ENCODE data around the gene MARCO.

Gene MARCO

DNA sequence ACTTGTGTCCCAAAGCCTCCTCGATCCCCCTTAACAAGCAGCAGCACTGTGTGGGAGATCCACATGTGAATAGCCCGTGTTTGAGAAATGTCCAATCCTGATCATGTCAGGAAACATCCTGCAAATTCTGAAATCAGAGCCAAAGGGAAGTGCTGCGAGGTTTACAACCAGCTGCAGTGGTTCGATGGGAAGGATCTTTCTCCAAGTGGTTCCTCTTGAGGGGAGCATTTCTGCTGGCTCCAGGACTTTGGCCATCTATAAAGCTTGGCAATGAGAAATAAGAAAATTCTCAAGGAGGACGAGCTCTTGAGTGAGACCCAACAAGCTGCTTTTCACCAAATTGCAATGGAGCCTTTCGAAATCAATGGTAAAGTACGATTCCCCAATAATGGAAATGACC, at the start of gene MARCO:
Gene MARCO, plus strand, starts transcription at position 164 of the 400 bp plus-strand sequence. Its CDS starts 107 bp downstream, at position 271.
- no peak for TF ChIP-seq CTCF (IDR thresholded peaks at IDR 0.05)
- Mint-ChIP-seq H3K4me3 (no peak within 1 kb of the TSS), H3K9me3 (no peaks in the 10 kb centered on the region), H3K4me1 (no peaks in the 10 kb centered on the region), H3K36me3 (ENCODE audit: low read depth) (no peaks in the 10 kb centered on the region), H3K27ac (no peak within 1 kb of the TSS), H3K27me3 (ENCODE audit: low read depth, poor library complexity) (peaks cover 37% of the 10 kb centered on the region)
- DNase-seq = no peak

DNA sequence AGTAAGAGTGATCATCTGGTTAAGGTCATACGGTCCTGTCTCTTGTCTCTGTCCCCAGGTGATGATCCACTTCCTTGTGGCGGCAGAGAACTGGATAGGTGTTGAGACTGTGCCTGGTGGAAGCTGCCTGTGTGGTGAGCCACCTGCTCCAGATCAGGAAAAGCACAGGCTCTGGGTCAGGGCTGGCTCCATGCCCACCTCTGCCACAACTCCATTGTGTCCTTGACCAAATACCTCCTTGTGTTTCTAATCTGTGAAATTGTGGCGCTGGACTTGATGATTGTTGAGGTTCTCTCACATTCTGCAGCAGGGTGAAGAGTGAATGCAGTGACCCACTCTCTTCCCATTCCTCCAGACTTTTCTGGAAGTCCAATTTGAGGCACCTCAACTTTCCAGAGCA, 48.9 kb upstream of the MARCO start:
- H3K27me3 Mint-ChIP-seq (ENCODE audit: low read depth, poor library complexity) = peaks cover 15% of the 10 kb centered on the region

DNA sequence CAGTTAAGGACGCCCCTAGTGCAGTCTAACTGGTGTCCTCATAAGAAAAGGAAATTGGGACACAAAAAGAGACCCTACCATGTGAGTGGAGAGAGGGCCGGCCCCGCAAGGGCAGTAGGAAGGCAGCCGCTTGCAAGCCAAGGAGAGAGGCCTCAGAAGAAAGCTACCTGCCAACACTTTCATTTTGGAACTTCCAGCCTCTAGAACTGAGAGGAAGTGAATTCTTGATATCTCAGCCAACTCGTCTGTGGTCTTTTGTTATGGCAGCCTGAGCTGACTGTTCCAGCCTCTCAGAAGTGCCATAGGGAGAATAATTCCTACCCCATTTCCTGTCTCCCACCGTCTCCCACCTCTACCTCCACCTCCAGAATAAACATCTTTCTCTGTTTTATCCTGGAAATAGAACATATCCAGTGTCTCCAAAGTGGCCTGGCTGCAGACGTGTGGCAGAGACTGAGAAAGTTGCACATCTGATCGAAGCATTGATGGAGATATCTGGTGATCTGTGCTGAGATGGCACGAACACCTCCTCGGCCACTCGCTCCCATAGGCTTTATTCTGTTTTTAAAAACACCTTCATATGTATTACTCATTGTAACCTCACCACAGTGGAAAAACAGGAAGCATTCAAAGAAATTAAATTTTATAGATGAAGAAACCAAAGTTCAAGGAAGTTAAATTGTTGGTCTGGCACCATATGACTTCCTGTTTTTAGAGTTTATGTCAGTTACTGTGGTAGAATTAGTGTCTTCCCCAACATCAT, 39.5 kb upstream of the MARCO start:
- DNase-seq = no peak
- no peaks in the 10 kb centered on the region for H3K27me3 Mint-ChIP-seq (ENCODE audit: low read depth, poor library complexity)
- no peaks in the 10 kb centered on the region for H3K36me3 Mint-ChIP-seq (ENCODE audit: low read depth)
- H3K4me3 Mint-ChIP-seq = no peak overlapping the region
- TF ChIP-seq CTCF (IDR thresholded peaks at IDR 0.05) = no peak
- H3K27ac Mint-ChIP-seq = no peak overlapping the region
- H3K9me3 Mint-ChIP-seq = peaks cover 10% of the 10 kb centered on the region
- peaks cover 10% of the 10 kb centered on the region for H3K4me1 Mint-ChIP-seq

More for the DNA sequence above, 48.9 kb upstream of the MARCO start:
- Mint-ChIP-seq H3K9me3 (peaks cover 28% of the 10 kb centered on the region), H3K4me1 (no peaks in the 10 kb centered on the region), H3K27ac (no peak overlapping the region), H3K4me3 (no peak overlapping the region), H3K36me3 (ENCODE audit: low read depth) (no peaks in the 10 kb centered on the region)
- TF ChIP-seq CTCF (IDR thresholded peaks at IDR 0.05) = no peak
- DNase-seq = no peak

DNA sequence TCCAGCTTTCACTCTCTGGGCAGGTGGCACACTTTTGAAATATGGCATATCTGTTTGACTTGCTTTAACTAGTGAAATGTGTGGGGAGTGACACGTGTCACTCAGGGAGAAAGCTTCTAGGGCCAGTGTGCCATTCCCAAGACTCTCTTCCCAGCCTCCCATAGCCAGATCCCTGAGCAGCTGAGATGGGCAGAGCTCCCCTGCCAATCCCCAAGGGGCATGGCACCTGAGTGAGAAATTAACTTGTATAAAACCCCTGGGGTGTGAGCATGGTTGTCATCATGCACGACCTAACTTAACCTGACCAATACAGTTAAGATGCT, 39.0 kb upstream of the MARCO start:
- Mint-ChIP-seq H3K27me3 (ENCODE audit: low read depth, poor library complexity) (no peaks in the 10 kb centered on the region), H3K36me3 (ENCODE audit: low read depth) (no peaks in the 10 kb centered on the region), H3K4me1 (peaks cover 16% of the 10 kb centered on the region), H3K27ac (no peak overlapping the region), H3K4me3 (no peak overlapping the region), H3K9me3 (peaks cover 10% of the 10 kb centered on the region)
- DNase-seq = no peak
- TF ChIP-seq CTCF (IDR thresholded peaks at IDR 0.05) = no peak

DNA sequence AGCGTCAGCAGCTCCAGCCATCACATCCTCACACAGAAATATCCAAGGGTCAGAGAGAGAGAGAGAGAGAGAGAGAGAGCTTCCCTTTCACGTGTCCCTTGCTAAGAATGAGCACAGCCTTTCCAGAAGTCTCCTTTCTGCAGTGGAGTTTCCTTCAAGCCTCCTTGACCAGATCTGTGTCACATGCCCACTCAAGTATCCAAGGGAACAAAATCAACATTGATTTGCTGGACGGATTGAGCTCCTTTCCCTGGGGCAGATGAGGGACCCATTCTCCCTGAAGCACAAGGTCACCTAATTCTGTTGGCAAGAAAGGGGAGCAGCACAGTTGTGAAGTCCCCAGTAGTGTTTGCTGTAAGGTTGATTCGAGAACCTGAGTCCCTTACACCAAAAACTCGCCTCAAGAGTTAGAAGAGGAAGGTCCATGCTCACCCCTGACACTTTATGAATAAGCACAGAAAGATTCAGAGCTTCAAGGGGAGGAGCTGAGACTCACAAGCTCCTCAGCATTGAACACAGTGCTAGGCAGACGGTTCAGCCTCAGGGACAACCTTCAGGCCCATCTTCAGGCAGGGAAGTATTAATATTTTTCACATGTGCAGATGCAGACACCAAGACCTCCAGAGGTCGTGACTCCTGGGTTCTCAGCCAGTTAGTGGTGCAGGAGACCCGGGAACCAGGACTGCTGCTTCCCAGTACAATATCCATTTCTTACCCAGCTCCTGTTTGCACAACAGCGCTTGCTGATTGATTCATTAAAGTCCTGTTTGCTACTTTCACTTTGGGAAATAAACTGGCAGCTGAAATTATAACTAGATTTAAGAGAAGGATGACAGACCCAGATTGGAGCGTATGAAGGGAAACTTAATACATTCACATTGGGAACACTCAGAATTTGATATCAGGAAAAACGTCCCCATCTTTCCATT, 38.2 kb upstream of the MARCO start:
- no peaks in the 10 kb centered on the region for H3K27me3 Mint-ChIP-seq (ENCODE audit: low read depth, poor library complexity)

More for the DNA sequence above, 38.2 kb upstream of the MARCO start:
- no peak for TF ChIP-seq CTCF (IDR thresholded peaks at IDR 0.05)
- H3K4me3 Mint-ChIP-seq = no peak overlapping the region
- peak overlapping the region; percentile 23 for H3K27ac Mint-ChIP-seq
- no peak for DNase-seq
- peaks cover 21% of the 10 kb centered on the region for H3K4me1 Mint-ChIP-seq
- H3K36me3 Mint-ChIP-seq (ENCODE audit: low read depth) = no peaks in the 10 kb centered on the region
- peaks cover 10% of the 10 kb centered on the region for H3K9me3 Mint-ChIP-seq
